Astrocyte (in vitro differentiated cells and primary cell): ENCODE measurements around the gene IL13RA2. TPM values are rescaled to one million over a fixed set of nuclear protein-coding genes. Genes with fewer than 3 reads are reported as not detected.

Experiments
- DNase-seq: peaks from one replicate; pipeline ENCODE4 v3.0.0-alpha.2; 2010; ENCODE audit warnings: low read depth
- FAIRE-seq: peaks from 2 replicates; lab custom pipeline; 2011; peaks lifted over from hg19 to GRCh38; lab: Jason Lieb, UNC
- H2AFZ ChIP-seq: 2 replicates; pipeline ENCODE4 v1.6.0; 2012; ENCODE audit warnings: low read depth, low read length, inconsistent platforms
- H3K27ac ChIP-seq: 2 replicates; pipeline ENCODE4 v1.5.1; 2011; ENCODE audit warnings: low read depth, low read length, inconsistent platforms
- H3K27me3 ChIP-seq: 2 replicates; pipeline ENCODE4 v1.6.0; 2011; ENCODE audit warnings: low read length, inconsistent platforms; ENCODE audit not compliant: insufficient read depth
- H3K36me3 ChIP-seq: 2 replicates; pipeline ENCODE4 v1.5.1; 2011; ENCODE audit warnings: low read length, inconsistent platforms; ENCODE audit not compliant: insufficient read depth
- H3K4me1 ChIP-seq: 2 replicates; pipeline ENCODE4 v1.5.1; 2011; ENCODE audit warnings: low read length, inconsistent platforms; ENCODE audit not compliant: insufficient read depth
- H3K4me2 ChIP-seq: 2 replicates; pipeline ENCODE4 v1.6.0; 2012; ENCODE audit warnings: low read length, inconsistent platforms
- H3K4me3 ChIP-seq: 2 replicates; pipeline ENCODE4 v1.5.1; 2011; ENCODE audit warnings: low read depth, mild to moderate bottlenecking, low read length, inconsistent platforms; ENCODE audit not compliant: insufficient read depth
- H3K79me2 ChIP-seq: 2 replicates; pipeline ENCODE4 v1.6.0; 2012; ENCODE audit warnings: mild to moderate bottlenecking, low read length, inconsistent platforms; ENCODE audit not compliant: insufficient read depth
- H3K9ac ChIP-seq: 2 replicates; pipeline ENCODE4 v1.6.0; 2012; ENCODE audit warnings: mild to moderate bottlenecking, low read length, inconsistent platforms
- H3K9me3 ChIP-seq: 2 replicates; pipeline ENCODE4 v1.5.1; 2012; ENCODE audit warnings: low read depth, mild to moderate bottlenecking, low read length, inconsistent platforms; ENCODE audit not compliant: insufficient read depth
- H4K20me1 ChIP-seq: 2 replicates; pipeline ENCODE4 v1.6.0; 2012; ENCODE audit warnings: low read length, inconsistent platforms; ENCODE audit not compliant: insufficient read depth
- H3K27ac Mint-ChIP-seq: one replicate; pipeline ENCODE4 v1.8.0; 2021; ENCODE audit warnings: mild to moderate bottlenecking, mixed read lengths; ENCODE audit not compliant: unreplicated experiment
- H3K27me3 Mint-ChIP-seq: one replicate; pipeline ENCODE4 v1.8.0; 2021; ENCODE audit warnings: low read depth, mixed read lengths; ENCODE audit not compliant: unreplicated experiment
- H3K36me3 Mint-ChIP-seq: one replicate; pipeline ENCODE4 v1.8.0; 2021; ENCODE audit warnings: low read depth, mixed read lengths; ENCODE audit not compliant: unreplicated experiment
- H3K4me1 Mint-ChIP-seq: one replicate; pipeline ENCODE4 v1.8.0; 2021; ENCODE audit warnings: low read depth, mixed read lengths; ENCODE audit not compliant: unreplicated experiment
- H3K4me3 Mint-ChIP-seq: one replicate; pipeline ENCODE4 v1.8.0; 2021; ENCODE audit warnings: mild to moderate bottlenecking, moderate library complexity, mixed read lengths; ENCODE audit not compliant: unreplicated experiment
- H3K9me3 Mint-ChIP-seq: one replicate; pipeline ENCODE4 v1.8.0; 2021; ENCODE audit warnings: mild to moderate bottlenecking, mixed read lengths; ENCODE audit not compliant: unreplicated experiment
- CTCF ChIP-seq: IDR thresholded peaks from 2 replicates; pipeline ENCODE4 v1.5.1; 2011; ENCODE audit warnings: low read depth, mild to moderate bottlenecking, inconsistent platforms, low read length, moderate library complexity; ENCODE audit not compliant: insufficient read depth
- EZH2 ChIP-seq: IDR thresholded peaks from 2 replicates; pipeline ENCODE4 v1.6.1; 2012; ENCODE audit warnings: mild to moderate bottlenecking, low read length, inconsistent platforms; ENCODE audit not compliant: insufficient read depth
- total RNA-seq: library from RNA; stranded (reverse); gene quantifications from 2 replicates; pipeline ENCODE4 v1.2.1, GENCODE V29; 2021

IL13RA2 gene
- total RNA-seq, 1 donor from 2014 or later = not detected

DNA sequence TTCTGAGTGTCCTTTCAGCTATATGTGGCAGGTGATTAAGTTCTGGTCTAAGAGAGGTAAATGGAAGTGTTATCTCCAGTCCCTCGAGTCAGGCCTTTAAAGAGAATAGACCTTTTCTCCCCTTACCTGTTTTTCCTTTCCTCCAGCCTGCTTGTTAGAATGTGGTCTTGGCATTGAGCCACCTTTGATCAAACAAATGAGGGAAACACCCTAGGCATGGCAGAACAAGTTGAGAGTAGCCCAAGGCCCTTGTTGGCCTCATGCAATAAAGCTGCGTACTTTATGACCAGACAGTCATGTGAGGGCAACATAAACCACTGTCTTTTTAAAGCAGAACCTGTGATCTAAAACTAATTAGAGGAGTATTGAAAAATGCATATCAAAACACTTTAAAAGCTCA is 13.2 kb upstream of the IL13RA2 start:
- H3K4me1 Mint-ChIP-seq = no peaks in the 10 kb centered on the region
- H2AFZ ChIP-seq = no peak overlapping the region
- no peaks in the 10 kb centered on the region for H3K36me3 Mint-ChIP-seq
- no peak overlapping the region for H3K4me2 ChIP-seq
- no peaks in the 10 kb centered on the region for H3K9me3 ChIP-seq
- no peaks in the 10 kb centered on the region for H3K27me3 Mint-ChIP-seq
- H3K27me3 ChIP-seq = no peaks in the 10 kb centered on the region
- no peak overlapping the region for H3K9ac ChIP-seq
- H3K4me3 Mint-ChIP-seq = no peak overlapping the region
- H3K27ac ChIP-seq = no peak overlapping the region
- H3K27ac Mint-ChIP-seq = no peak overlapping the region
- H3K79me2 ChIP-seq = no peaks in the 10 kb centered on the region
- DNase-seq (no peak), FAIRE-seq (no peak)
- no peak overlapping the region for H3K4me3 ChIP-seq
- no peaks in the 10 kb centered on the region for H4K20me1 ChIP-seq
- no peaks in the 10 kb centered on the region for H3K36me3 ChIP-seq
- TF ChIP-seq EZH2 (no peak), CTCF (no peak)
- H3K9me3 Mint-ChIP-seq = no peaks in the 10 kb centered on the region
- H3K4me1 ChIP-seq = no peaks in the 10 kb centered on the region

- no peak overlapping the region for H3K4me2 ChIP-seq
These were observed 12.6 kb upstream of the IL13RA2 start for GRCh38 chrX:115029869-115030570.

More at GRCh38 chrX:115029869-115030570, 12.6 kb upstream of the IL13RA2 start:
- Mint-ChIP-seq H3K9me3 (no peaks in the 10 kb centered on the region), H3K36me3 (no peaks in the 10 kb centered on the region), H3K4me3 (no peak overlapping the region), H3K27me3 (no peaks in the 10 kb centered on the region), H3K4me1 (no peaks in the 10 kb centered on the region), H3K27ac (no peak overlapping the region)
- no peak overlapping the region for H3K4me3 ChIP-seq
- FAIRE-seq (peak; percentile 23), DNase-seq (no peak)
- H2AFZ ChIP-seq = no peak overlapping the region
- H3K4me1 ChIP-seq = no peaks in the 10 kb centered on the region
- no peak for TF ChIP-seq EZH2
- no peak for TF ChIP-seq CTCF
- no peaks in the 10 kb centered on the region for H3K27me3 ChIP-seq
- H3K27ac ChIP-seq = no peak overlapping the region
- H3K36me3 ChIP-seq = no peaks in the 10 kb centered on the region
- no peaks in the 10 kb centered on the region for H3K9me3 ChIP-seq
- no peaks in the 10 kb centered on the region for H3K79me2 ChIP-seq
- H3K9ac ChIP-seq = no peak overlapping the region
- H4K20me1 ChIP-seq = no peaks in the 10 kb centered on the region
